Thyroid gland (tissue), 4 donors: ENCODE results near the gene SMLR1. TPM values are rescaled to one million over a fixed set of nuclear protein-coding genes. Genes with fewer than 3 reads are reported as not detected.

Experiments used
- DNase-seq, 2 donors: peaks; one replicate each; pipeline ENCODE4 v3.0.0-alpha.2; 2019
- H3K27ac ChIP-seq, 3 donors: fragments of 200-600 bp; sonication (generic); 1 replicate in 2 of 3; 2 replicates in 1 of 3; pipeline ENCODE4 v1.5.1; 2016 to 2019; ENCODE audit warnings: mild to moderate bottlenecking in 1 of 3, moderate library complexity in 1 of 3
- H3K27me3 ChIP-seq: fragments of 200-600 bp; sonication (generic); one replicate; pipeline ENCODE4 v1.5.1; 2019
- H3K36me3 ChIP-seq, 2 donors: fragments of 200-600 bp; sonication (generic); one replicate each; pipeline ENCODE4 v1.5.1; 2016 to 2019
- H3K4me1 ChIP-seq, 2 donors: fragments of 200-600 bp; sonication (generic); one replicate each; pipeline ENCODE4 v1.5.1; 2017 to 2019
- H3K4me3 ChIP-seq, 3 donors: fragments of 200-600 bp; sonication (generic); replicated peaks in 1 of 3; 1 replicate in 2 of 3; 2 replicates in 1 of 3; pipeline ENCODE4 v1.5.1; 2016; ENCODE audit warnings: mild to moderate bottlenecking in 1 of 3
- H3K9me3 ChIP-seq: fragments of 200-600 bp; sonication (generic); one replicate; pipeline ENCODE4 v1.5.1; 2017
- POLR2A ChIP-seq, 2 donors: fragments of 450-650 bp; IDR thresholded peaks; one replicate each; pipeline ENCODE4 v1.6.1; 2017; ENCODE audit warnings: antibody characterized with exemption in 2 of 2, mild to moderate bottlenecking in 2 of 2, moderate library complexity in 1 of 2
- WGBS, 2 donors: methylation state at CpG; one replicate each; pipeline ENCODE4 v1.1.5; 2017; 5-methylcytosine and 5-hydroxymethylcytosine counted together
- intact Hi-C: fragments of 100-400 bp; cut with DNase I; formaldehyde crosslinking; loops from one replicate; pipeline ENCODE4 v1.15.1; 2023
- total RNA-seq, 4 donors: library from RNA; depleted of rRNA; stranded (reverse); fragments of >200 nt; gene quantifications; one replicate each; pipeline ENCODE4 v1.2.3, GENCODE V29; 2016
- TF ChIP-seq, protein P1 (sequence below), 6 experiments: fragments of 200-600 bp in 3 of 6; fragments of 450-650 bp in 3 of 6; sonication (generic) in 3 of 6; IDR thresholded peaks; one replicate each; pipeline ENCODE4 v1.5.1; 2016 to 2019; ENCODE audit warnings: antibody characterized with exemption in 6 of 6, mild to moderate bottlenecking in 2 of 6, inconsistent platforms in 1 of 6, moderate library complexity in 1 of 6

Gene SMLR1
- total RNA-seq, 4 donors from 2014 or later: not detected

DNA sequence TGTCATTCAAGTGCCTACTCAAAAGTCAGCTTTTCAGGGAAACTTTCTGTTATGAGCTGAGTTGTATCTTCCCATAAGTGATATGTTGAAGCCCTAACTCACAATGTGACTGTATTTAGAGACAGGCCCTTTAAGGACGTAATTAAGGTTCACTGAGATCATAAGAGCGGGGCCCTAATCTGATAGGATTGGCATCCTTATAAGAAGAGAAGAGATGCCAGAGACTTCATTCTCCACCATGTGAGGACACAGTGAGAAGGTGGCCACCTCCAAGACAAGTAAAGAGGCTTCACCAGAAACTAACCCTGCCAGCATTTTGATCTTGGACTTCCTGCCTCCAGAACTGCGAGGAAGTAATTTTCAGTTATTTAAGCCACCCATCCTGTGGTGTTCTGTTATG, 12.7 kb upstream of the SMLR1 start:
- TF ChIP-seq, protein P1, sequence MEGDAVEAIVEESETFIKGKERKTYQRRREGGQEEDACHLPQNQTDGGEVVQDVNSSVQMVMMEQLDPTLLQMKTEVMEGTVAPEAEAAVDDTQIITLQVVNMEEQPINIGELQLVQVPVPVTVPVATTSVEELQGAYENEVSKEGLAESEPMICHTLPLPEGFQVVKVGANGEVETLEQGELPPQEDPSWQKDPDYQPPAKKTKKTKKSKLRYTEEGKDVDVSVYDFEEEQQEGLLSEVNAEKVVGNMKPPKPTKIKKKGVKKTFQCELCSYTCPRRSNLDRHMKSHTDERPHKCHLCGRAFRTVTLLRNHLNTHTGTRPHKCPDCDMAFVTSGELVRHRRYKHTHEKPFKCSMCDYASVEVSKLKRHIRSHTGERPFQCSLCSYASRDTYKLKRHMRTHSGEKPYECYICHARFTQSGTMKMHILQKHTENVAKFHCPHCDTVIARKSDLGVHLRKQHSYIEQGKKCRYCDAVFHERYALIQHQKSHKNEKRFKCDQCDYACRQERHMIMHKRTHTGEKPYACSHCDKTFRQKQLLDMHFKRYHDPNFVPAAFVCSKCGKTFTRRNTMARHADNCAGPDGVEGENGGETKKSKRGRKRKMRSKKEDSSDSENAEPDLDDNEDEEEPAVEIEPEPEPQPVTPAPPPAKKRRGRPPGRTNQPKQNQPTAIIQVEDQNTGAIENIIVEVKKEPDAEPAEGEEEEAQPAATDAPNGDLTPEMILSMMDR (IDR thresholded peaks at IDR 0.05): no peak
- TF ChIP-seq POLR2A (IDR thresholded peaks at IDR 0.05): no peak
- Histone ChIP-seq H3K9me3 (no peaks in the 10 kb centered on the region), H3K27ac (no peak overlapping the region), H3K36me3 (no peaks in the 10 kb centered on the region), H3K4me3 (no peak overlapping the region), H3K27me3 (no peaks in the 10 kb centered on the region), H3K4me1 (no peaks in the 10 kb centered on the region)
- no peak for DNase-seq
- WGBS, 2 donors: 86 to 89% methylated on average over 3 of the region's 3 CpGs
- intact Hi-C loops: no loop called here

DNA sequence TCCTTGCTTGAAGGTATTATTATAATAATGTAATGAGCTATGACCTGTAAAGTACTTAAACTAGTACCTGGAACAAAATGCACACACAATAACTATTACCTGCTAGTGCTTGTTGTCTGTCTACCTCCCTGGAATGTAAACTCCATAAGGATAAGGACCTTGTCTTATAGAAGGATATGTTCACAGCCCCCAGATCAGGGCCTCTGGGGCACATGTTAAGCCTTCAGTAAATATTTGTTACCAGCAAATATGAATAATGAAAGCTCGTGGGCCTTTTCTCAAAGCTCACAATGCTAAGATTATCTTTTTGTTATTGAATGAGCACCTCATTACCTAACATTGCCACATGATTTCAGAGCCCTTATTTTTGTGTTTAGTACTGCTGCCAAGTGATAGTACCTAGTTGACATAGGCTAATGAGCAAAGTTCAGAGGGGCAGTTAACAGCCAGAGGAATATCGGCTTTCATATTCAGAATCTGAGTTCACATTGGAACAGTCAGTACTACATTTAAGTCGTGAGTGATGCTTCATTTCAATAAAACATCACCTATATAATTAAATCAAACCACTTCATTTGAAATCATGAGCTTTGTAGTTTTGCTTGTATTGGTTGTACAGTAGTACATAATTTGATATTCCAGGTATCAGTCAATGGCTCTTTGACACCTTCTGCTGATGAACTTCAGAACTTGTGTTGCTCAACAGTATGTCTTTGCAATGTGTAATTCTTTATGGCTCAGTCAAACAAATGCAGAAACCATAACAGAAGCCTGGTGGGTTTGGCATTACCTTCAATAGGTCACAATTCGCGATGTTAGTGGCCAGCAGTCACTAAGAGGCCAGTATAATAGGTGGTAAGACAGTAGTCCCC, 11.8 kb upstream of the SMLR1 start:
- H3K27ac ChIP-seq: no peak overlapping the region
- no peaks in the 10 kb centered on the region for H3K27me3 ChIP-seq
- intact Hi-C loops: no loop called here
- no peaks in the 10 kb centered on the region for H3K9me3 ChIP-seq
- 80 to 89% methylated on average over 5 of the region's 5 CpGs for WGBS, 2 donors
- no peaks in the 10 kb centered on the region for H3K36me3 ChIP-seq
- DNase-seq: no peak
- H3K4me1 ChIP-seq: no peaks in the 10 kb centered on the region
- H3K4me3 ChIP-seq: no peak overlapping the region
- TF ChIP-seq POLR2A (IDR thresholded peaks at IDR 0.05): no peak
- TF ChIP-seq, protein P1 (IDR thresholded peaks at IDR 0.05): no peak

DNA sequence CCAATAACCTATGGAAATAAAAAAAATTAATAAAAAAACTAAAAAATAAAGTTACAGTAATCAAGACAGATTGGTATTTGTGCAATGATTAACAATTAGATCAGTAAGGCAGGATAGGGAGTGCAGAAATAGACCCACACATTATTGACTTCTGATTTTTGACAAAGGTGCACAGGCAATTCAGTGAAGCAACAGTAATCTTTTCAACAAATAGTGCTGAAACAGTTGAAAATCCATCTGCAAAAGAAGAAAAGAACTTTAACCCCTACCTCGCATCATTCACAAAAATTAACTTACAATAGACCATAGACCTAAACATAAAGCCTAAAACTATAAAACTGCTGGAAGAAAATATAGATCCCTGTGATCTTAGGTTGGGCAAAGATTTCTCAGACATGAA, 4.5 kb upstream of the SMLR1 start:
- no peak for TF ChIP-seq POLR2A (IDR thresholded peaks at IDR 0.05)
- TF ChIP-seq, protein P1 (IDR thresholded peaks at IDR 0.05): no peak

DNA sequence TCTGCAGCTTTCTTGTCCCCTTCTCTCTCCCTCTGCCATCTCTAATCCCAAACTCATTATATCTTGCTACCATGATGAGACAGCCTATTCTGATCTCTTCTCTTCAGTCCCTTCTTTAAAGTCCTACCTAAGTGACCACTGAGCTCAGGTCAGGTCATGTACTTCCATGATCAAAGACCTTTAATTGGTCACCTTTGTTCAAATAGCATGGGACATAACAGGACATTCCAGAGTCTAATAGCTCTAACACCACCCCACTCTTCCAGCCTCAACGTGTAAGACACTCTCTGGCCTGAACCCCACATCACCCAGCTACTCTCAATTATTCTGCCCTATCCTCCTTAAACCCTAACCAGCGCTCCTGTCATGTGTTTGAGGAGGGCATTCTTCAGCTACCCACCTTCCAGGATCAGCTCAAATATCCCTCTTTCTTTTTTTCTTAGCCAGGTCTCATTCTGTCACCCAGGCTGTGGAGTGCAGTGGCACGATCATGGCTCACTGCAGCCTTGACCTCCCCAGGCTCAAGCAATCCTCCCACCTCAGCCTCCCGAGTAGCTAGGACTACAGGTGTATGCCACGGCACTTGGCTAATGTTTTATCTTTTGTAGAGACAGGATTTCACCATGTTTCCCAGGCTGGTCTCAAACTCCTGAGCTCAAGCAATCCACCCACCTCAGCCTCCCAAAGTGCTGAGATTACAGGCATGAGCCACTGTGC, 2.1 kb upstream of the SMLR1 start:
- H3K4me1 ChIP-seq: no peaks in the 10 kb centered on the region
- intact Hi-C loops: no loop called here
- DNase-seq: no peak
- no peaks in the 10 kb centered on the region for H3K27me3 ChIP-seq
- 83% methylated on average over 5 of the region's 5 CpGs for WGBS, 2 donors
- H3K27ac ChIP-seq: no peak overlapping the region
- no peaks in the 10 kb centered on the region for H3K36me3 ChIP-seq
- no peak overlapping the region for H3K4me3 ChIP-seq
- TF ChIP-seq, protein P1 (IDR thresholded peaks at IDR 0.05): no peak
- no peak for TF ChIP-seq POLR2A (IDR thresholded peaks at IDR 0.05)
- H3K9me3 ChIP-seq: no peaks in the 10 kb centered on the region

More for the DNA sequence above, 4.5 kb upstream of the SMLR1 start:
- no peak overlapping the region for H3K27ac ChIP-seq
- H3K4me1 ChIP-seq: no peaks in the 10 kb centered on the region
- WGBS, 2 donors: 85 to 88% methylated on average over 1 of the region's 1 CpG
- no peaks in the 10 kb centered on the region for H3K9me3 ChIP-seq
- intact Hi-C loops: no loop called here
- H3K4me3 ChIP-seq: no peak overlapping the region
- no peaks in the 10 kb centered on the region for H3K36me3 ChIP-seq
- DNase-seq: no peak
- no peaks in the 10 kb centered on the region for H3K27me3 ChIP-seq
